GM12878 (cell line): ENCODE measurements around the gene MARCHF10. TPM values are rescaled to one million over a fixed set of nuclear protein-coding genes. Genes with fewer than 3 reads are reported as not detected.

Experiments
- CREB1 ChIP-seq: IDR thresholded peaks from 2 replicates; pipeline ENCODE4 v1.6.1; 2012; ENCODE audit warnings: low read depth, mild to moderate bottlenecking, inconsistent platforms
- EGR1 ChIP-seq, 2 experiments: IDR thresholded peaks; 1 replicate in 1 of 2; 2 replicates in 1 of 2; pipeline ENCODE4 v1.6.1; 2011 to 2012; ENCODE audit warnings: low read depth in 2 of 2, low read length in 2 of 2, borderline replicate concordance in 1 of 2, mild to moderate bottlenecking in 1 of 2, moderate library complexity in 1 of 2
- ETV6 ChIP-seq, 2 experiments: fragments of 450-650 bp in 1 of 2; IDR thresholded peaks in 1 of 2; conservative IDR thresholded peaks in 1 of 2; 2 replicates each; pipeline ENCODE4 v1.6.1; 2014; ENCODE audit warnings: antibody characterized with exemption in 1 of 2, borderline replicate concordance in 1 of 2, low read depth in 1 of 2, mild to moderate bottlenecking in 1 of 2, moderate library complexity in 1 of 2
- FOS ChIP-seq: IDR thresholded peaks from 3 replicates; pipeline ENCODE4 v1.6.1; 2011; ENCODE audit warnings: borderline replicate concordance; ENCODE audit not compliant: insufficient read length; ENCODE audit errors: extremely low read depth
- KLF5 ChIP-seq: fragments of 450-650 bp; IDR thresholded peaks from 2 replicates; pipeline ENCODE4 v1.6.1; 2014; ENCODE audit warnings: mild to moderate bottlenecking; ENCODE audit not compliant: partially characterized antibody
- NR2C1 ChIP-seq: fragments of 450-650 bp; IDR thresholded peaks from 2 replicates; pipeline ENCODE4 v1.6.1; 2017; ENCODE audit warnings: antibody characterized with exemption, mild to moderate bottlenecking, moderate library complexity
- POLR2AphosphoS5 ChIP-seq: IDR thresholded peaks from 2 replicates; pipeline ENCODE4 v1.6.1; 2011; ENCODE audit warnings: mild to moderate bottlenecking, low read length, inconsistent platforms
- SMAD5 ChIP-seq: IDR thresholded peaks from 2 replicates; pipeline ENCODE4 v1.6.1; 2016; ENCODE audit warnings: antibody characterized with exemption, low read depth
- SREBF2 ChIP-seq: IDR thresholded peaks from 2 replicates; pipeline ENCODE4 v1.6.1; 2012; ENCODE audit warnings: mild to moderate bottlenecking, low read length
- TCF3 ChIP-seq: IDR thresholded peaks from 2 replicates; pipeline ENCODE4 v1.6.1; 2012; ENCODE audit warnings: low read depth, mild to moderate bottlenecking, low read length, borderline replicate concordance; ENCODE audit not compliant: insufficient read depth
- polyA plus RNA-seq, 11 experiments: library from polyadenylated mRNA; depleted of rRNA in 4 of 11; unstranded in 6 of 11; stranded (reverse) in 5 of 11; fragments of >200 nt; fragmentation: Nextera tagmentation in 4 of 11; fragmentation: Illumina TruSeq in 1 of 11; extraction: Ambion mirVana in 4 of 11; extraction: Trizol in 1 of 11; gene quantifications; 1 replicate in 1 of 11; 2 replicates in 10 of 11; pipeline versions ENCODE4 v1.2.1 to v1.2.3, GENCODE V29; 2011 to 2016; ENCODE audit warnings: inconsistent platforms in 2 of 11, missing spikeins in 2 of 11, low read depth in 1 of 11
- total RNA-seq, 4 experiments: library from RNA; depleted of rRNA in 3 of 4; stranded (reverse); fragments of >200 nt in 3 of 4; fragmentation: Illumina TruSeq in 1 of 4; extraction: Trizol in 1 of 4; gene quantifications; 2 replicates each; pipeline versions ENCODE4 v1.2.1 to v1.2.3, GENCODE V29; 2013 to 2021
- TF ChIP-seq, protein P1 (sequence below): fragments of 450-650 bp; IDR thresholded peaks from 2 replicates; pipeline ENCODE4 v1.6.1; 2017; ENCODE audit warnings: mild to moderate bottlenecking, moderate library complexity
- TF ChIP-seq, protein P2 (sequence below): fragments of 450-650 bp; IDR thresholded peaks from 2 replicates; pipeline ENCODE4 v1.6.1; 2016; ENCODE audit warnings: mild to moderate bottlenecking
- TF ChIP-seq, protein P3 (sequence below): fragments of 150-350 bp; IDR thresholded peaks from 2 replicates; pipeline ENCODE4 v1.6.1; 2014; ENCODE audit warnings: mild to moderate bottlenecking, low read depth, low read length
- TF ChIP-seq, protein P4 (sequence below): IDR thresholded peaks from 2 replicates; pipeline ENCODE4 v1.6.1; 2011; ENCODE audit warnings: low read depth, mild to moderate bottlenecking, low read length, moderate library complexity, borderline replicate concordance; ENCODE audit errors: extremely low read depth
- TF ChIP-seq, protein P5 (sequence below), 3 experiments: IDR thresholded peaks in 2 of 3; conservative IDR thresholded peaks in 1 of 3; 2 replicates each; pipeline ENCODE4 v1.5.1; 2011; ENCODE audit warnings: low read depth in 3 of 3, low read length in 3 of 3, mild to moderate bottlenecking in 3 of 3, control low read depth in 2 of 3, moderate library complexity in 2 of 3, inconsistent platforms in 1 of 3, mixed read lengths in 1 of 3; ENCODE audit not compliant: control insufficient read depth in 2 of 3, insufficient read depth in 1 of 3; ENCODE audit errors: extremely low read depth in 1 of 3
- TF ChIP-seq, protein P6 (sequence below): IDR thresholded peaks from 2 replicates; pipeline ENCODE4 v1.6.1; 2012; ENCODE audit warnings: low read depth, low read length, improper control_type of control experiment
- TF ChIP-seq, protein P7 (sequence below): IDR thresholded peaks from 2 replicates; pipeline ENCODE4 v1.6.1; 2012; ENCODE audit warnings: low read length, inconsistent platforms

Gene MARCHF10
- total and polyA plus RNA-seq, 10 of the 15 experiments (the other 5 are each of a cell fraction or from before 2014, with no cell fraction given), result 0.11 to 0.24 TPM; not detected in 8

DNA sequence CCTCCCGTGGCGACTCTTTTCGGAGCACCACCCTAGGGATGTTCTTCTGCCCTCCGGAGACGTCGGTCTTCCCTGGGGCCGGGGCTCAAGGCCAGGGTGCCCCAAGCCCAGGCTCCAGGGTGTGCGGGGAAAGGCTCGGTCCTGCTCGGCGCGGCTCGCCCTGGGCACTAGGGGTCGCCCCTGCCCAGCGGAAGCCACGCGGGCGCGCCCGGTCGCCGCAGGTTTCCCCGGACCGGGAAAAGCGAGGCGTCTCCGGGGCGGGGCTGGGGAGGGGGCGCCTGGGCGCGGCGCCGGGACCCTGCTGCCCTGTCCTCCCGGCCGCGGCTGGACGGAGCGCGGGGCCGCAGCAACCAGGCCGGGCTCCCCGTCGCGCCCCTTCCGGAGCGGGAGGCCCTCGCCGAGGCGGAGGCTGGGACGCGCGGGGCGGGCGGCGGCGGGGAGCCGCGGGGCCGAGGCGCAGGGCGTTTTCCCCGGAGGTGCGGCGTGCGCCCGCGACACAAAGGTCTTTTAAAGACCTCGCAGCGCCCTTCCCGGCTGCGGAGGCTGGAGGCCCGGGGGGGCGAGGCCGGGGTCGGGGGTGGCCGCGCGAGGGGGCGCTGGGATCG lies 104.2 kb downstream of the MARCHF10 start (continued):
- TF ChIP-seq, protein P1, sequence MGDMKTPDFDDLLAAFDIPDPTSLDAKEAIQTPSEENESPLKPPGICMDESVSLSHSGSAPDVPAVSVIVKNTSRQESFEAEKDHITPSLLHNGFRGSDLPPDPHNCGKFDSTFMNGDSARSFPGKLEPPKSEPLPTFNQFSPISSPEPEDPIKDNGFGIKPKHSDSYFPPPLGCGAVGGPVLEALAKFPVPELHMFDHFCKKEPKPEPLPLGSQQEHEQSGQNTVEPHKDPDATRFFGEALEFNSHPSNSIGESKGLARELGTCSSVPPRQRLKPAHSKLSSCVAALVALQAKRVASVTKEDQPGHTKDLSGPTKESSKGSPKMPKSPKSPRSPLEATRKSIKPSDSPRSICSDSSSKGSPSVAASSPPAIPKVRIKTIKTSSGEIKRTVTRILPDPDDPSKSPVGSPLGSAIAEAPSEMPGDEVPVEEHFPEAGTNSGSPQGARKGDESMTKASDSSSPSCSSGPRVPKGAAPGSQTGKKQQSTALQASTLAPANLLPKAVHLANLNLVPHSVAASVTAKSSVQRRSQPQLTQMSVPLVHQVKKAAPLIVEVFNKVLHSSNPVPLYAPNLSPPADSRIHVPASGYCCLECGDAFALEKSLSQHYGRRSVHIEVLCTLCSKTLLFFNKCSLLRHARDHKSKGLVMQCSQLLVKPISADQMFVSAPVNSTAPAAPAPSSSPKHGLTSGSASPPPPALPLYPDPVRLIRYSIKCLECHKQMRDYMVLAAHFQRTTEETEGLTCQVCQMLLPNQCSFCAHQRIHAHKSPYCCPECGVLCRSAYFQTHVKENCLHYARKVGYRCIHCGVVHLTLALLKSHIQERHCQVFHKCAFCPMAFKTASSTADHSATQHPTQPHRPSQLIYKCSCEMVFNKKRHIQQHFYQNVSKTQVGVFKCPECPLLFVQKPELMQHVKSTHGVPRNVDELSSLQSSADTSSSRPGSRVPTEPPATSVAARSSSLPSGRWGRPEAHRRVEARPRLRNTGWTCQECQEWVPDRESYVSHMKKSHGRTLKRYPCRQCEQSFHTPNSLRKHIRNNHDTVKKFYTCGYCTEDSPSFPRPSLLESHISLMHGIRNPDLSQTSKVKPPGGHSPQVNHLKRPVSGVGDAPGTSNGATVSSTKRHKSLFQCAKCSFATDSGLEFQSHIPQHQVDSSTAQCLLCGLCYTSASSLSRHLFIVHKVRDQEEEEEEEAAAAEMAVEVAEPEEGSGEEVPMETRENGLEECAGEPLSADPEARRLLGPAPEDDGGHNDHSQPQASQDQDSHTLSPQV, result 0 out of 2 replicates have a peak, but pooled peaks have one; percentile 38
- TF ChIP-seq SREBF2, result no peak
- TF ChIP-seq ETV6 (conservative IDR thresholded peaks at IDR 0.05 in 1 of 2, IDR thresholded peaks at IDR 0.05 in 1 of 2; ENCODE audit: borderline replicate concordance in 1 of 2, low read depth in 1 of 2), result no peak
- no peak for TF ChIP-seq TCF3
- TF ChIP-seq, protein P2, sequence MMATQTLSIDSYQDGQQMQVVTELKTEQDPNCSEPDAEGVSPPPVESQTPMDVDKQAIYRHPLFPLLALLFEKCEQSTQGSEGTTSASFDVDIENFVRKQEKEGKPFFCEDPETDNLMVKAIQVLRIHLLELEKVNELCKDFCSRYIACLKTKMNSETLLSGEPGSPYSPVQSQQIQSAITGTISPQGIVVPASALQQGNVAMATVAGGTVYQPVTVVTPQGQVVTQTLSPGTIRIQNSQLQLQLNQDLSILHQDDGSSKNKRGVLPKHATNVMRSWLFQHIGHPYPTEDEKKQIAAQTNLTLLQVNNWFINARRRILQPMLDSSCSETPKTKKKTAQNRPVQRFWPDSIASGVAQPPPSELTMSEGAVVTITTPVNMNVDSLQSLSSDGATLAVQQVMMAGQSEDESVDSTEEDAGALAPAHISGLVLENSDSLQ, result no peak
- TF ChIP-seq CREB1, result no peak
- TF ChIP-seq, protein P3, sequence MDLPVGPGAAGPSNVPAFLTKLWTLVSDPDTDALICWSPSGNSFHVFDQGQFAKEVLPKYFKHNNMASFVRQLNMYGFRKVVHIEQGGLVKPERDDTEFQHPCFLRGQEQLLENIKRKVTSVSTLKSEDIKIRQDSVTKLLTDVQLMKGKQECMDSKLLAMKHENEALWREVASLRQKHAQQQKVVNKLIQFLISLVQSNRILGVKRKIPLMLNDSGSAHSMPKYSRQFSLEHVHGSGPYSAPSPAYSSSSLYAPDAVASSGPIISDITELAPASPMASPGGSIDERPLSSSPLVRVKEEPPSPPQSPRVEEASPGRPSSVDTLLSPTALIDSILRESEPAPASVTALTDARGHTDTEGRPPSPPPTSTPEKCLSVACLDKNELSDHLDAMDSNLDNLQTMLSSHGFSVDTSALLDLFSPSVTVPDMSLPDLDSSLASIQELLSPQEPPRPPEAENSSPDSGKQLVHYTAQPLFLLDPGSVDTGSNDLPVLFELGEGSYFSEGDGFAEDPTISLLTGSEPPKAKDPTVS, result no peak
- TF ChIP-seq, protein P4, sequence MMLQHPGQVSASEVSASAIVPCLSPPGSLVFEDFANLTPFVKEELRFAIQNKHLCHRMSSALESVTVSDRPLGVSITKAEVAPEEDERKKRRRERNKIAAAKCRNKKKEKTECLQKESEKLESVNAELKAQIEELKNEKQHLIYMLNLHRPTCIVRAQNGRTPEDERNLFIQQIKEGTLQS, result no peak
- TF ChIP-seq, protein P5, sequence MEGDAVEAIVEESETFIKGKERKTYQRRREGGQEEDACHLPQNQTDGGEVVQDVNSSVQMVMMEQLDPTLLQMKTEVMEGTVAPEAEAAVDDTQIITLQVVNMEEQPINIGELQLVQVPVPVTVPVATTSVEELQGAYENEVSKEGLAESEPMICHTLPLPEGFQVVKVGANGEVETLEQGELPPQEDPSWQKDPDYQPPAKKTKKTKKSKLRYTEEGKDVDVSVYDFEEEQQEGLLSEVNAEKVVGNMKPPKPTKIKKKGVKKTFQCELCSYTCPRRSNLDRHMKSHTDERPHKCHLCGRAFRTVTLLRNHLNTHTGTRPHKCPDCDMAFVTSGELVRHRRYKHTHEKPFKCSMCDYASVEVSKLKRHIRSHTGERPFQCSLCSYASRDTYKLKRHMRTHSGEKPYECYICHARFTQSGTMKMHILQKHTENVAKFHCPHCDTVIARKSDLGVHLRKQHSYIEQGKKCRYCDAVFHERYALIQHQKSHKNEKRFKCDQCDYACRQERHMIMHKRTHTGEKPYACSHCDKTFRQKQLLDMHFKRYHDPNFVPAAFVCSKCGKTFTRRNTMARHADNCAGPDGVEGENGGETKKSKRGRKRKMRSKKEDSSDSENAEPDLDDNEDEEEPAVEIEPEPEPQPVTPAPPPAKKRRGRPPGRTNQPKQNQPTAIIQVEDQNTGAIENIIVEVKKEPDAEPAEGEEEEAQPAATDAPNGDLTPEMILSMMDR (IDR thresholded peaks at IDR 0.05 in 2 of 3, conservative IDR thresholded peaks at IDR 0.05 in 1 of 3; ENCODE audit: control insufficient read depth in 2 of 3, extremely low read depth in 1 of 3, insufficient read depth in 1 of 3, low read depth in 3 of 3, low read length in 3 of 3), result peak; percentile 67 to 92 (median 84)
- no peak for TF ChIP-seq NR2C1
- no peak for TF ChIP-seq POLR2AphosphoS5
- TF ChIP-seq, protein P6, sequence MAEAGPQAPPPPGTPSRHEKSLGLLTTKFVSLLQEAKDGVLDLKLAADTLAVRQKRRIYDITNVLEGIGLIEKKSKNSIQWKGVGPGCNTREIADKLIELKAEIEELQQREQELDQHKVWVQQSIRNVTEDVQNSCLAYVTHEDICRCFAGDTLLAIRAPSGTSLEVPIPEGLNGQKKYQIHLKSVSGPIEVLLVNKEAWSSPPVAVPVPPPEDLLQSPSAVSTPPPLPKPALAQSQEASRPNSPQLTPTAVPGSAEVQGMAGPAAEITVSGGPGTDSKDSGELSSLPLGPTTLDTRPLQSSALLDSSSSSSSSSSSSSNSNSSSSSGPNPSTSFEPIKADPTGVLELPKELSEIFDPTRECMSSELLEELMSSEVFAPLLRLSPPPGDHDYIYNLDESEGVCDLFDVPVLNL, result no peak
- TF ChIP-seq EGR1 (IDR thresholded peaks at IDR 0.05; ENCODE audit: borderline replicate concordance in 1 of 2, low read depth in 2 of 2, low read length in 2 of 2), result no peak
- TF ChIP-seq FOS, result no peak
- no peak for TF ChIP-seq SMAD5
- TF ChIP-seq, protein P7, sequence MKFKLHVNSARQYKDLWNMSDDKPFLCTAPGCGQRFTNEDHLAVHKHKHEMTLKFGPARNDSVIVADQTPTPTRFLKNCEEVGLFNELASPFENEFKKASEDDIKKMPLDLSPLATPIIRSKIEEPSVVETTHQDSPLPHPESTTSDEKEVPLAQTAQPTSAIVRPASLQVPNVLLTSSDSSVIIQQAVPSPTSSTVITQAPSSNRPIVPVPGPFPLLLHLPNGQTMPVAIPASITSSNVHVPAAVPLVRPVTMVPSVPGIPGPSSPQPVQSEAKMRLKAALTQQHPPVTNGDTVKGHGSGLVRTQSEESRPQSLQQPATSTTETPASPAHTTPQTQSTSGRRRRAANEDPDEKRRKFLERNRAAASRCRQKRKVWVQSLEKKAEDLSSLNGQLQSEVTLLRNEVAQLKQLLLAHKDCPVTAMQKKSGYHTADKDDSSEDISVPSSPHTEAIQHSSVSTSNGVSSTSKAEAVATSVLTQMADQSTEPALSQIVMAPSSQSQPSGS, result no peak
- no peak for TF ChIP-seq KLF5
